HG02840 (cell line): Measurements from ENCODE around the gene MROH2A.
"Not testable (repeated sequence)": the region's sequence is repeated elsewhere in the genome, so short reads cannot be mapped to it uniquely, and the experiment has no call there.

Experiments
- ATAC-seq: cut with Tn5 transposase; IDR thresholded peaks from one replicate; pipeline ENCODE4 v1.9.1; 2021; ENCODE audit warnings: mild to moderate bottlenecking, moderate library complexity, moderate number of reproducible peaks; ENCODE audit not compliant: unreplicated experiment, low FRiP score

The MROH2A gene

DNA sequence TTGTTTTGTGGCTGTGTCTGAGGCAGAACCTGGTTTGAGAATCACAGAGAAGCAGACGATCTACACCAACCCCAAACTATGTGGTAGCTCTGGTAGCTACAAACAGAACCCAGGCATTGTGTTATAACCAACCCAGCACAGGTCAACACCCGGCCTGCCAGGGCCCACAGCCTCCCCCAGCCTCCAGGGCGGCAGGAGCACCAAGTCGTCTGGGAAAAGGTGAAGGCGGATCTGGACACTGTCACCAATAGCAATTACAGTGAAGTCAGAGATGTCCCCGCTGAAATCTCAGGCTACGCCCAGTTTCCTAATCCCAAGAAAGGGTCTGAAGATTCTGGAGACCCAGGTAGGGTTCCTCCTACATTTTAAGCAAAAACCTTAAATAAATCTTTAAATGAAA, 72.6 kb downstream of the MROH2A start:
- no peak for ATAC-seq

DNA sequence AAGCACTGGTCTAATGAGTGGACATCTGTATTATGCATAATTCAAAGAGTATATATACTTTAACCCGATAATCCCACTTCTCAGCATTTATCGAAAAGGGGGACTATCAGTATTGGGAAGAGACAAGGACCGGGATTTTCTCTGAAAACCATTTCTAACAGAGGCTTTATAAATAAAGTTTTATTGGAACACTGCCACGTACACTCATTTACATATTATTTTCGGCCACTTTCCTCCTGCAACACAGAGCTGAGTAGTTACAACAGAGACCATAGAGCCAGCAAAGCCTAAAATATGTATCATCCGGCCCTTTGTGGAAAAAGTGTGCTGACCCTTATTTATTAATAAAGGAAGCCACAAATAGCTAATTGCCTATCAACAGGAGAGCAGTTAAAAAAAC, 73.0 kb downstream of the MROH2A start:
- no peak for ATAC-seq

DNA sequence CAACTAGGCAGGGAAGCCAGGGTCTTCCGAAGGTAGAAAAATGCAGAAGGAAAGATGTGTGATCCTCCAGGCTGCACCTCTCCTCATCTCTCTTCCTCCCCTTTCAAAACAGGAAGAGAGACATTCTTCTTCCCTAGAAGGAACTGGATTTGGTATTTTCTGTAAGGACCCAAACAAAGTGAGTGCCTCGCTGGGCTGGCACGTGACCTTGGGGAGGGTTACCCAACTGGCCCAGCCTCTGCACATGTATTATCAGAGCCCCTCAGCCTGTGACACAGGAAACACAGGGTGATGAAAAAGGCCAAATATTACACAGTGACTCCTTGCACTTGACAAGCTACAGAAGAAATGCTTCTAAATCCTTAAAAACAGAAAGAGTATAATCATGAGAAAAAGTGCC, 73.9 kb downstream of the MROH2A start:
- ATAC-seq = no peak

DNA sequence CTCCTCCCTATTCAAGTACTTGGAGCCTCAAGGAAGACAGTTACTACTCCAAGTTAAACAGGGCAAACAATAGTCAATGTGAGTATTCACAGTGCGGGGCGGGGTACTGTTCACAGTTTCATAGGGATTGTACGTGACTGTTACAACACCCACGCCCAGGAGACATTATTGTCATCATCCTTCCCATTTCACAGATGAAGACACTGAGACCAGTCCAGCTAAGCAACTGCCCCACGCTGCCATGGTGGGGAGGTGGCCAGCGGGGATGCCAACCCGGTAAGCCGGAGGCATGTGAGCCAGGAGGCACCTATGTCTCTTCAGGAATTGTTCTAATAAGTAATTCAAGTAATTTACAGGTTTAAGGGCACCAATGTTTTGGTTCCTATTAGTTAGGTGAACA, 75.2 kb downstream of the MROH2A start:
- no peak for ATAC-seq

DNA sequence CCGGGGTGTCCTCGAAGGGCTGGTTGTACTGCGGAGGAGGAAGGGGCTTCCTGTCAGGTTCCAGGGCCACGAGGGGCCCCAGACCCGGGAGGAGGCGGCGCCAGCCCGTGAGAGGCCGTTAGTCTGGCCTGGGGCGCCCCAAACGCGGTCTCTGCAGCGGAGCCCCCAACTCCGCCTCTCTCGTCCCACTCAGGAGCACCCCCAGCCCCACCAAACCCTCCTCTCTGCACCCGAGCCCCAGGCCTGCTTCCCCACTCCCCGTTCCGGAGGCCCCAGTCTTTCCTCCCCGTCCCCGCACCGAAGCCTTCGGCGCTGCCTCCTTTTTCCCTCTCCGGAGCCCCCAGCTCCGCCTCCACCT, 75.7 kb downstream of the MROH2A start:
- peak; percentile 2 for ATAC-seq

DNA sequence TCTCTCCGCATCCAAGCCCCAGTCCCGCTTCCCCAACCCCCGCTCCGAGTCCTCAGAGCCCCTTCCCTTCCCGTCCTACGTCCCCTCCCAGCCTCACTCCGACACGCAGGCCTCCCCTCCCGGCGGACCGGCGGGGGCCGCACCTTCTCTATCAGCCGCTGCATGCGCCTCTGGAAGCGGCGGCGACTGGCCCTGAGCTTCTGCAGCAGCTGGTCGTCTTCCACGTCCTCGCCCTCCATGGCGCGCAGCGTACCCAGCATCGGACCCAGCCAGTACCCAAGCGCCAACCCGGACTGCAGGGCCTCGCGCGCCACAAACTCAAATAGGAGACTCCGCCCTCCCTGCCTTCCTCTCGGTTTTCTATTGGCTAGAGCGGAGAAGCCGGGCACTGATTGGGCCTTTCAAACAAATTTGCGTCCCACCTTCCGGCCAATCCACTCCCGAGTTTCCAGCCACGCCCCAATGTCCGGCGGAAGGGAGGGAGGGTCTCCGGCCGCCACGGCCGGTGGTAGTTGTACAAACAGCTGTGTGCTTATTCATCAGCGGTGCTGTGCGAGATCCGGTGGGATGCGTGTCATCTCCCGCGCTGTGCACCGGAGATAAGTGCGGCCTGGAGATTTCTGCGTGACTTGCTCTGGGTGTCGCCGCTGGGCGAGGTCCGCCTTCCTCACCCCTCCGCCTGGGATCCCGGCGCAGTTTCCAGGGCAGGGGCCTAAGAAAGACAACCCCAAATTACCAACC, 76.3 kb downstream of the MROH2A start, which contains the start of gene HJURP:
Gene HJURP, minus strand, starts transcription at position 295 of the 741 bp plus-strand sequence. Its CDS starts 35 bp downstream, at position 260.
- ATAC-seq = peak; percentile 93

DNA sequence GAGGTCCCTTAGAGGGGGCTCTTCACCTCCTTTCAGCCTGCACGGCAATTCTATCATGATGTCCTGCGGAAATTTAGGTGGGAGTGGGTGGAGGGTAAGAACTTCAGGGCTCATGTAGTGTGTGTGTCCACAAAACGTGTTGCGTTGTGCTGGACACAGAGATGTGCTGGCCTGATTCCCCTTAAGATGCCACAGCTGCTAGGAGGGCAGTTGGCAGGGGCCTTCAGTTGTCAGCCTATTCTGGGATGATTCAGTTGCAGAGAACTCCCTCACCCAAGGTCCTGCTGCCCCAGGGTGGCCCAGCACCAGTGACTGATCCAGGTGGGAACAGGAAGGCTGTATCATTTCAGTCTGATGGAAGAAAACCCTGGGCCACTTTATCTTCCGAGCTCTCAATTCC, 77.2 kb downstream of the MROH2A start:
- no peak for ATAC-seq

DNA sequence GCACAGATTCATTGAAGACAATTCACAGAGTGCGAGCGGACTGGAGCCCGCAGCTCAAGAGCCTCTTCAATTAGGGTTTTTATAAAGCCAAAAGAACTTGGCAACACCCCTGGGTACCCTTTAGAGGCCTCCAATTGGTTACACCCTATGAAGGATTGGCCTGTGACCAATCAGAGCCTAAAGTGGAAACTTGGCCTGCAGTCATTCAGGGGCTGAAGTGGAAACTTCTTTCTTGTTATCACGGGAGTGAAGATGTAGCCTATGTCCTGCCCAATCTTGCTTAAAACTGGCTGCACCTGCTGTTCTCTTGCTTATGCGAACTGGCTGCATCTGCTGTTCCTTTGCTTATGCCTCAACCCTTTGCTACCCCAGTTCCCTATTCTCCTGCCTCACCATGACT, 78.1 kb downstream of the MROH2A start:
- no peak for ATAC-seq

DNA sequence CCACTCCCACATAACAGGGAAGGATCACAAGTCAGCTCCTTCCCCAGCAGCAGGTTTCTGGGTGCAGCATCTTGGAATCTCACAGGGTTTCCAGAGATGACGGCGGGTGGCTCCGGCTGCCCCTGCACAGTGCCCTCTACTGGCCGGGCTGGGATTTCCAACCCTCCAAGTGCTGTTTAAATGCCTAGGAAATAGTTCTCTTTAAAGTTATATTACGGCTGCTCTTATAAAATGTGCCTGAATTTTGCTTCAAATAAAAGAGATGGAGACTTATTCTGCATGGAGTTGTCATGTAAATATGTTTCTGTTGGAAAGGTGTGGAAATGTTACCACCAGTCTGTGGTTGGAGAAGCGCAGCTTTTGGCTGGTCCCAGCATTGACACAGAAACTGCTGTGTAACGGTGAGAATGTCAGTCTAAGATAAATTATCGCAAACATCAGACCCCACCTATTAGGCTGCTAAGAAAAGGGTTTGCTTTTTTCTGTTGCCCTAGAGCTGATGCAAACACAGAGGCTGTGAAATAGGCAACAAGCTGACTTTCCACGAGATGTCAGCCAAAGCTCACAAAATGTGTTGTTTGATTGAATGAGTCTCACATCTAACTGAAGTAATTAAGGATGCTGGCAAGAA, 79.5 kb downstream of the MROH2A start:
- ATAC-seq = no peak

DNA sequence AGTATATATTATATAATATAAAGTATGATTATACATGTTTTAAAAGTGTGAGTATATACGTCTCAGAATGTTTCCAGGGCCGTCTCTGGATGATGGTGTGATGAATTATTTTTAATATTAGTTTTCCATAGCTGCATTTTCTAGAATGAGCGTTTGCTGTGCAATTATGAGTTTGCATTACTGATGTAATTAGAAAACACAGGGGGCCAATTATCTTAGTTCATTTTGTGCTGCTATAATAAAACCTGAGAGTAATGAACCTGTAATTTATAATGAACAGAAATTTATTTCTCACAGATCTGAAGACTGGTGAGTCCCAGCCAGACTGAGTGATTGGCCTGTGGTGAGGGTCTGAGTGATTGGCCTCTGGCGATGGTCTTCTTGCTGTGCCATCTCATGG, 80.2 kb downstream of the MROH2A start:
- ATAC-seq = no peak

DNA sequence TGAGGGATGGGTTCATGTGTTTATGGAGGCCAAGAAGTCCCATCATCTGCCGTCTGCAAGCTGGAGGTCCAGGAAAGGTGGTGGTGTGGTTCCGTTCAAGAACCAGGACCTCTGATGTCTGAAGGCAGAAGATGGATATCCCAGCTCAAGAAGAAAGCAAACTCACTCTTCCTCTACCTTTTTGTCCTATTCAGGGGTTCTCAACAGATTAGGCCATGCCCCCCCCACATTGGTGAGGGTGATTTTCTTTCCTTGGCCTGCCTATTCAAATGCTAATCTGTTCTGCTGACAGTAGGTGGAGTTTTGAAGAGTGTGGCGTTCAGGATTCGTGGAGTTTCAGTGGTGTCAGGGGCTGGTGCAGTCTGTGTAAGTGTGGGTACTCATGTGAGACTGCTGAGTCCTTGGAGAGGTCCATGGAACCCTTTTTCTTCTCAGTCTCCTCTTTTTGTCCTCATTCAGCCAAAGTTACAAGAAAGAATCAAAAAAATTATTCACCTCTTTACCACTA, 84.2 kb downstream of the MROH2A start:
- ATAC-seq = no peak

DNA sequence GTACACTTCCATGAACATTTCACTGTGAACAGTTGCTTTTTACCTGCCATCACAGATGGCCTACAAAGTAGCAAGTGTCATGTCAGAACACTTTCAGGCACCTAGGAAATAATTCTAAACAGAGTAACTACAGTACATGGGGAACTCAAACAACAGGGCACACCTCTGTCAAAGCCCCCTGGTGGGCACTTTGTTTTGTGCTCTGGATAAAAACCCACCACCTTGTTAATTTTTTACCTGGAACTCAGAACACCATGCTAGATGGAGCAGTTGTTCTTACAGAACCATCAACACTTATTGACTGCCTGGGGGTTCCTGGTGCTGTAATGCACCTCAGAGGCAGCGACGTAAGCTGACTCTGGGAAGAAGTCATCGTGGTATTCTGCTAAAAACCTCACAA, 87.7 kb downstream of the MROH2A start:
- ATAC-seq = no peak

DNA sequence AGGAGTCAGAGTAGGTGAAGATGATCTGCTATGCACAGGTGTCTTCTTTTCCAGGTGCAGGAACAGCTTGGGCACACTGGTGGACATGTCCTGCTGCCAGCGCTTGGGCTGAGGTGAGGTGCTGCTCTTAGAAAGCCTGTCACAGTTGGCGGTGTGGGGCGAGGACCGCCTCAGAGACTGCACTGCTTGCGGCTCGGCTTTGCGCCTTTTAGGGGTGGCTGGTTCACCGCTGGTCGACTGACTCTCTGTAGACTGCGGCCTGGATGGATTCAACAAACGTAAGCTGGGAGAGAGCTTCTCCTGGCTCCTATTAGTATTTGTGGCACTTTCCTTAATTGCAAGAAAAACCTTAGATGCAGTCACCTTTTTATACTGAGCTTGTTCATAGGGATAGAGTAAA, 88.3 kb downstream of the MROH2A start:
- no peak for ATAC-seq

DNA sequence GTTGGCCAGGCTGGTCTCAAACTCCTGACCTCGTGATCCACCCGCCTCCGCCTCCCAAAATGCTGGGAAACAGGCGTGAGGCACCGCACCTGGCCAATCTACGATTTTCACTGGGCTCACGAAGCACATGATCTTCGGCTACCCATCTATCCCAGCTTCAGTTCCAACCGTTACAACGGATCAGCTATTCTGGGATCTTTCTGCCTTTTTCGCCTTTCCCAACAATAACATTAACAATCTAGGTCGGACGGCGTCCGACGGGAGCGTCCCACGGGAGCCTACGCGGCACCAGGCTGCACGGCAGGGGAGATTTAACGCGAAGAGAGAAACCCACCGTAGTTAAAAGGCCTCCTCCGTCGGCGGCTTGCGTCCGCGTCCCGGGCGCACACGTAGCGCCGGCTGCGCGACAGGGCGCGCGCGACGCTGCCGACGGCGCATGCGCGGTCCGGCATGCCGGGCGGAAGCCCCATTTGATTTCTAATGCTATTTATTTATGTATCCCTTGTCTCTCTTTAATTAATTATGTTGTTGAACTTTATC, 89.9 kb downstream of the MROH2A start, which contains the start of gene MSL3B:
Gene MSL3B, minus strand, starts transcription at position 394 of the 540 bp plus-strand sequence.
- no peak for ATAC-seq

DNA sequence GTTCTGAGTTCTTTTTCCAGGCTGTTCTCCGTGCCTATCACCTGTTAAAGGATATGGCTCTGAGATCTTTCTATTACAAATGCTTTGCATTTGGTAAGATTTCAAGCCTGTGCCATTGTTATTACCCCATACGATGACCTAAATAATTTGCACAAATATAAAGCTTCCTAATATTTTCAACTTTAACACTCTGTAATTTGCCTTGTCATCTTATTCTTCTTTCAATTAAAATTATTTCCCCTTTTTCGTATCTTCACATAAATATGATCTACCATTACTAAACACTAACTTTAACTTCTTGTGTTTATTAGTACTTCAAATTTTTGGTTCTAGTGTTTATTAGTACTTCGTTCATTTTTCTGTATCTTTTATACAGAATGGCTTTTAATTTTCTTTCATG, 93.3 kb downstream of the MROH2A start:
- no peak for ATAC-seq

DNA sequence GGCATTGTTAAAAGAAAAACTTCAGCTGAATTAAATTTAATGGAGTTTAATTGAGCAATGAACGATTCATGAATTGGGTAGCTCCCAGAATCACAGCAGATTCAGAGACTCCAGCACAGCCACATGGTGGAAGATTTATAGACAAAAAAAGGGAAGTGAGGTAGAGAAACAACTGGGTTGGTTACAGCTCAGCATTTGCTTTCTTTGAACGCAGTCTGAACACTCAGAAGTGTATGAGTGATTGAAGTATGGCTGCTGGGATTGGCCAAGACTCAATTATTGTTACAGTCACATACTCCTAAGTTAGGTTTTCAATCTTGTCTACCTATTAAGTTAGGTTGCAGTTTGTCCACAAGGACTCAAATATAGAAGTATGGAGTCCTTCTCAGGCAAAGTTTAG, 94.0 kb downstream of the MROH2A start:
- ATAC-seq = not testable (repeated sequence)

DNA sequence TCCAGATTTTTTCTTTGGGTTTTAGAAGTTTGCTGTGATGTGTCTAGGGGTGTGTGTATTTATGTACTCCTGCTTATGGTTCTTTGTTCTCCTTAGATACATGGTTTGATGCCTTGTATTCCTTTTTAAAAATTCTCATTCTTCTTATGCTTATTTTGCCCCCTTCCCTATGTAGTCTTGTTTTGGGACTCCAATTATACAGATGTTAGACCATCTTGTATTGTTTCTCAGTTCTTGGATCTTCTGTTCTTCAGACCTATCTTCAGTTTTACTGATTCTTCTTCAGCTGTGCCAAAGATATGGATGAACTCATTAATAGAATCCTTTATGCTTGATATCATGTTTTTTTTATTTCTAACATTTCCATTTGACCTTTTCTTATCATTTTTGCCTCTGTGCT, 104.2 kb downstream of the MROH2A start:
- no peak for ATAC-seq
